ENCODE data around the gene TARS1.

TARS1 gene

DNA sequence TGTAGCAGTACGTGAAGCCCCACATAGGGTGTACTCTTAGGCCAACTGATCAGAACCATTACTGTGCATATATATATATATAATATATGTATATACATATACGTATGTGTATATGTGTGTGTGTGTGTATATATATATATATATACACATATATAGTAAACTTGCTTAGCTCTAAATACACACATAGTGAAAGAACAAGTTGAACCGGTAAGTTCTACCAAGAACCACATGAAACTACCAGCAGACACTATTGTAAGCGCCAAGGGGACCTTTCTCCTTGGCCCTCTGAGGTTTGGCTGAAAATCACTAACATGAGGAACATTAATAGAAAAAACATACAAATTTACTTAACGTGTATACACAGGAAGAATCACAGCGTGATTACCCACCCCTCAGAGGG, 1.8 kb upstream of the TARS1 start:
- peak overlapping the region; percentile 85 for H3K4me3 ChIP-seq (ENCODE audit: low read depth, low read length)

DNA sequence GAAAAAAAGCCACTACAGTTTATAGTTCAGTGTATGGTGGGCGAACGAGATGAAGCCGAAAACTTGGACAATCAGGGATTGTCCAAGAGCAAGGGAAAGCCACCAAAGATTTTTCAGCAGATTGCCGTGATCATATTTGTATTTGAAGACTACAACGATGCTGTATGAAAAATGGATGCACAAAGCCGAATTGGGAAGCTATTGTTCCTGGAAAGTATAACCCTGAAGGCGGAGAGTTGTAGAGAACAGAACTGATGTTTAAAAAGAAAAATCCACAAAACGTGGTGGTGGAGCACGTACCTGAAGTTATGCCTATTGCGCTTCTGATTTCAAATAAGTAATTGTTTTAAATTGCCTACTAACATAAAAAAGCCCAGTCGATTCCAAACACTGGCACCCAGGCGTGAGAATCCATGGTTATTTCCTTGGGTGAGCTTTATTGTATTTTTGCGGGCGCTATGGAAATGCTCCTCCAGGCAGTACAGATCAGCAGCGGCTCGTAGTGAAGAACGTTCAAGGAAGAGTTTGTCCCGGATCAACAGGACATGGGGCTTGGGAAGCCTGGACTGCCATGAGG, 772 bp upstream of the TARS1 start:
- peak overlapping the region; percentile 85 for H3K4me3 ChIP-seq (ENCODE audit: low read depth, low read length)

DNA sequence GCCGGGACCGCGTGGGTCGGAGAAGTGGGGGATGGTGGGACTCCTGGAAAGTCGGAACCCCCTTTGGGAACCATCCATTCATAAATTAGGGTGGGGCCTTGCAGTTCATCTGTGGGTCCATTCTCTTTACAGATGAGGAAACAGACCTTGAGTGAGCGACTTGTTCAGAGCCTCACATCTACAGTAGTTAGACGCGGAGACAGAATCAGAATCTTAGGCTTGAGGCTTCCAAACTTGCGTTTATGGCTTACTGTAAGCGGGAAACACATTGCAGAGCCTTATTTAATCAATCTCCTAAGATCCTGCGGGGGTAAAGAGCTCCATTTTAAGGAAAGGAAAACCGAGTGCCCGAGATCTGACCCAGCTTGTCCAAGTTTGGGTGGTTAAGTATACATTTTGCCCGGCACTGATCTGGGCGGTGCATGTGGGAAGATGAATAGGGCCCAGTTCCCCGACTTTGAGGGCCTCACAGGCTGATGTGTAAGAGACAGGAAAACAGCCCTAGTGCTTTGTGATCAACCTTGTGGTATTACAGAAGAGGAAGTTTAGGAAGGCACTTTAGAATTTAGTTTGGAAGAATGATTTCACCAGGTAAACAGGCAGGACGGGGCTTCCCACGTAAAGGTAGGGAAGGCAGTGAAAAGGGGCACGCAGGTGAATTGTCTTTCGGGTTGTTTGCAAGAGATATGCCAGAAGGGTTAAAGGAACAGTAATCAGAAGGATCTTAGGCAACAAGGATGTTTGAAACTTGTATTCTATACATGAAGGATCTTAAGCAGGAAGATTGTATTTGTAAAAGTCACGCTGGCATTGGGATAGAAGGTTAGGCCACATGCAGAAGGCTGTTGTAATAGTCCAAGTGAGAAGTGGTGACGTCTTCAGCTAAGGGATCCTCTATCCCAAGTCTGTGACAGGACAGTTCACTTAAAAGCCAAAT, 744 bp downstream of the TARS1 start:
- peak overlapping the region; percentile 85 for H3K4me3 ChIP-seq (ENCODE audit: low read depth, low read length)

GRCh38 chr5:33444542-33444941, 3.8 kb downstream of the TARS1 start:
- no peak overlapping the region for H3K4me3 ChIP-seq (ENCODE audit: low read depth, low read length)

GRCh38 chr5:33445798-33446197, 5.0 kb downstream of the TARS1 start:
- no peak overlapping the region for H3K4me3 ChIP-seq (ENCODE audit: low read depth, low read length)

DNA sequence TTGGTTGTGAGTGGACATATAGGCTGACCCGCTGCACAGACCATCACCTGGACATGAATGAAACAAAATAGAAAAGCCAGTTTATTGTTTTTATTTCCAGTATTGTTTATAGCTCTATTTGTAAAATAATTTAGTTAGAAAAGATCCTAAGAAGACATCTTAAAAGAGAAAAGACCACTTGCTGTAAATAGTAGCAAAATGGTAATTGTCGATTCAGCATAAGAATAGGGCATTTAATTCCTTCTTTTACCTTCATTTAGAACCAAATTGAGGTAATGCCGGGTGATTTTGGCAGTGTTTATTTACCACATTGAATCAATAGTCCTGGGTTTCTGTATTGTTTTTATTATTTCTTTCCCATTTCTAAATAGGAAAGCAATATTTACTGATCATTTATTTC, 7.4 kb downstream of the TARS1 start:
- H3K4me3 ChIP-seq (ENCODE audit: low read depth, low read length) = no peak overlapping the region

DNA sequence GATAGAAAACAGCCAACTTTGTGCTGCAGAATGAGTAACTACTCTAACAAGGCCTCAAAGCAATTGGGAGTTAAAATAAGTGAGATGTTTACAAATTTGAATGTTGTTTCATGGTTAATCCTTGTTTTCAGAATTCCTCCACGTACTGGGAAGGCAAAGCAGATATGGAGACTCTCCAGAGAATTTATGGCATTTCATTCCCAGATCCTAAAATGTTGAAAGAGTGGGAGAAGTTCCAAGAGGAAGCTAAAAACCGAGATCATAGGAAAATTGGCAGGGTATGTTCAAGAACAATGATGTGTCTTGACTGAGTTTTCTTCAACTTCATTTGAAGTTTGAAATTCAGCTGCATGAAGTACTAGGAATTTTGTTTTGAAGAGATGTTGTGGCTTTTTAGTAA, 16.4 kb downstream of the TARS1 start:
- no peak overlapping the region for H3K4me3 ChIP-seq (ENCODE audit: low read depth, low read length)

GRCh38 chr5:33457817-33458216, 17.1 kb downstream of the TARS1 start:
- H3K4me3 ChIP-seq (ENCODE audit: low read depth, low read length) = no peak overlapping the region

DNA sequence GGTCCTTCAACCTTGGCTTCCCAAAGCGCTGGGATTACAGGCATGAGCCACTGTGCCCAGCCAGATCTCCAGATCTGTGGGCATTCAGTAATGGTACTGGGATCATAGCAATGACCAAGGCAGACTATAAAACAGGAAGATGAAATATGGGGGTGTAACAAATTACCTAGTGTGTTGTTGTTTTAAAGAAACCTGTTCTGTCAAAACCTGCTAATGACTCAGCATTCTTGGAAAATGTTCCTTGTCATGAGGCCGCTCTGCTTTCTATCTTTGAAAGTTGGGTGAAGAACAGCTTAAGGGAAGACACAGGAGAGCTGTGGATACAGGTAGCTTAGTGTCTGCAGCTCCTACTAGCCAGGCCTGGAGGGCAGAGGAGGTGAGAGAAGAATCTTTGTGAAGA, 19.4 kb downstream of the TARS1 start:
- H3K4me3 ChIP-seq (ENCODE audit: low read depth, low read length) = no peak overlapping the region

- no peak overlapping the region for H3K4me3 ChIP-seq (ENCODE audit: low read depth, low read length)
Measured at GRCh38 chr5:33462456-33462855, 21.7 kb downstream of the TARS1 start.

GRCh38 chr5:33465120-33465519, 24.4 kb downstream of the TARS1 start:
- no peak overlapping the region for H3K4me3 ChIP-seq (ENCODE audit: low read depth, low read length)

GRCh38 chr5:33468775-33469435, 28.1 kb downstream of the TARS1 start:
- H3K4me3 ChIP-seq (ENCODE audit: low read depth, low read length) = no peak overlapping the region

- no peak overlapping the region for H3K4me3 ChIP-seq (ENCODE audit: low read depth, low read length)
Measured at GRCh38 chr5:33470544-33470943, 29.8 kb downstream of the TARS1 start.

- H3K4me3 ChIP-seq (ENCODE audit: low read depth, low read length) = no peak overlapping the region
Measured at GRCh38 chr5:33472805-33473409, 32.1 kb downstream of the TARS1 start.

- H3K4me3 ChIP-seq (ENCODE audit: low read depth, low read length) = no peak overlapping the region
Measured at GRCh38 chr5:33474004-33474403, 33.2 kb downstream of the TARS1 start.

GRCh38 chr5:33474931-33475499, 34.2 kb downstream of the TARS1 start:
- no peak overlapping the region for H3K4me3 ChIP-seq (ENCODE audit: low read depth, low read length)

DNA sequence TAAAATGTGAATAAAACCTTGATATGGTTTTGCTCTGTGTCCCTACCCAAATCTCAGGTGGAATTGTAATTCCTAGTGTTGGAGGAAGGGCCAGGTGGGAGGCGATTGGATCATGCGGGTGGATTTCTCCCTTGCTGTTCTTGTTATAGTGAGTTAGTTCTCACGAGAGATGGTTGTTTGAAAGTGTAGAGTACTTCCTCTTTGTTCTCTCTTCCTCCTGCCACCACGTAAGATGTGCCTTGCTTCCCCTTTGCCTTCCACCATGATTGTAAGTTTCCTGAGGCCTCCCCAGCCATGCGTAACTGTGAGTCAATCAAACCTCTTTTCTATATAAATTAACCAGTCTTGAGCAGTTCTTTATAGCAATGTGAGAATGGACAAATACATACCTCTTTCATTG, 34.9 kb downstream of the TARS1 start:
- no peak overlapping the region for H3K4me3 ChIP-seq (ENCODE audit: low read depth, low read length)

DNA sequence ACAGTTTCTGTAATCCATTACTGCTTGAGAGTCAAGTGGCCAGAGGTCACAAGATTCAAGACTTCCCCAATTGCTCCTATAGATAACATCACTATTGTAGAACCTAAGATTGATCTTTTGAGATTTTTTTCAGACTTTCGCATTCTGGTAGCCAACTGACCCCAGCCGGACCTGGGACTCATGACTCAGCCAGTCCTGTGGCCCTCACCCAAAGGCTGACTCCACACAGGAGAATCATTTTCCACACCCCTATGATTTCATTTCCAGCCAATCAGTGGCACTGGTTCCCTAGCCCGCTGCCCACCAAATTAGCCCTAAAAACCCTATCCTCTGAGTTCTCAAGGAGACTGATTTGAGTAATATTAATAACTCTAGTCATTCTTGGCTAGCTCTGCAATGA, 36.2 kb downstream of the TARS1 start:
- no peak overlapping the region for H3K4me3 ChIP-seq (ENCODE audit: low read depth, low read length)

GRCh38 chr5:33477816-33478215, 37.1 kb downstream of the TARS1 start:
- no peak overlapping the region for H3K4me3 ChIP-seq (ENCODE audit: low read depth, low read length)

GRCh38 chr5:33479311-33479710, 38.5 kb downstream of the TARS1 start:
- H3K4me3 ChIP-seq (ENCODE audit: low read depth, low read length) = no peak overlapping the region

DNA sequence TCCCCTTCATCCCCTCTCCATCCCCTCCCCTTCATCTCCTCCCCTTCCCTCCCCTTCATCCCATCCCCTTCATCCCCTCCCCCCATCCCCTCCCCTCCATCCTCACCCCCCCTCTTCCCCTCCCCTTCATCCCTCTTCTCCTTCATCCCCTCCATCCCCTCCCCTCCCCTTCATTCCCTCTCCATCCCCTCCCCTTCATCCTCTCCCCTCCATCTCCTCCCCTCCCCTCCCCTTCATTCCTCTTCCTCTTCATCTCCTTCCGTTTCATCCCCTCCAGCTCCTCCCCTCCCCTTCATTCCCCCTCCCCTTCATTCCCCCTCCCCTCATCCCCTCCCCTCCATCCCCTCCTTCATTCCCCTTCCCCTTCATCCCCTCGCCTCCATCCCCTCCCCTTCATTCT, 40.1 kb downstream of the TARS1 start:
- no peak overlapping the region for H3K4me3 ChIP-seq (ENCODE audit: low read depth, low read length)

Measured in iPS-11a (cell line).